HCEC 1CT (cell line): ENCODE results near the gene CUL1.

Experiments used
- DNase-seq: peaks from one replicate; pipeline ENCODE4 v3.0.0-alpha.2; 2017

Gene CUL1

DNA sequence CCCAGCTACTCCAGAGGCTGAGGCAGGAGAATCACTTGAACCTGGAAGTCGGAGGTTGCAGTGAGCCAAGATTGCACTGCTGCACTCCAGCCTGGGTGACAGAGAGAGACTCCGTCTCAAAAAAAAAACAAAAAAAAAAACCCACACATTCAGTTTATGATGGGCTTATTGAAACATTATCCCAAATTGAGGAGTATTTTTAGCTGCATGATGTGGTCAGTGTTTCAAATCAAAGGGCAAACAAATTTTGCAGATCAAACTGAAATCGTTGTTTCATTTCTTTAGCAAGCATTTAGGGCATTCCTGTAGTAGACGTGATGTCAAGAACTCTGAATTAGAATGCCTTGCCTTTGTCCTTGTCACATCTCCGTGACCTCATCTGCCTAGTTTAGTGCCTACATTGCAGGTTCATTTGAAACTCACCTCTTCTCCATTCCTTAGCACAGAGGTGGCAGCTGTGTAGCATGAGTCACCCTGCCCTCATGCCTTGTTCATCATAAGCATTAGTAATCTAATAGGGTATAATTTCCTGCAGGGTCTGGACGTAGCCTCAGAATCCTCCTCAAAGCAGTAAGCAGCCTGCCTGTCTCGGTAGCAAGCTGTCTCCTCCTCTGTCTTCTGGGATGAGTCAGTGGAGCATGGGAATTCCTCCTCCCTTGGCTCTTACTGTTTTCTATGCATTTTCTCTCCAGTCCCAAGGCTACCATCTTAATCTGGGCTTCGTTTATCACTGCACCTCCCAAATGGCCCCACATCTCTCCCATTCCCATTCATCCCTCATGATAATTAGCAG lies 73.8 kb downstream of the CUL1 start:
- DNase-seq = peak; percentile 92

DNA sequence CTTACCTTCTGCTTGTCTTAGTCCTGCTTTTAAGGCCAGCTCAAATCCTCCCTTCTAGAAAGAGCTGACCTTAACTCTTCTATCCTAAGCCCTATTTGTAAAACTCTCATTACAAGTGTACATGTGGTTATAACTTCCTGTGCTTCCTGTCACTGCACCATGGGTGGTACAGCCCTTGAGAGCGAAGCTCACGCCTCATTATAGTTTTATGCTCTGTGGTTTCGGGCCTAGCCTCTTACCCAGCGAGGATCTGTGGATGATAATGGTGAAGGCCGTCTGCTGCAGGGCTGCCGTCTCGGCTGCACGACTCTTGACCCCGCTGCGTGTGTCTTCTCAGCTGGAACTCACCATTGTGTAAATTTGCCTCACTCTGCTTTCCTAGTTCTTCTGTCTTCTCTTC lies 74.6 kb downstream of the CUL1 start:
- DNase-seq = no peak

DNA sequence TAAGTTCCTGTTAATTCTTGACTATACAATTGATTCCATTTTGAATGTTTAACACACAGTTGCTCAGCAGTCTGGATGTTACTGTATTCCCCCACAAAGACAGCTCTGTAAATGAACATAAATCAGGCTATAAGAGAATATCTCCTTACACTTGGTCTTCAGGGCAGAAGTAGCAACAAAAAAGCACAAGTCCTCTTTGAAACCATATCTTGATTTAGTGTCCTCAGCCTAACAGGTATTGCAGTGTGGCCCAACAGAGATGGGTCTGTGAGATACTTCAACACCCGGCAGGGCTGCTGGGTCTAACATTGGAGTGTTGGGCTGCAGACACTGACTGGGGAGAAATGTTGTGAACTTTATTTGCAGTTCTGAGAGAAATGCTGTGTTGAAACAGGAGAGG lies 75.8 kb downstream of the CUL1 start:
- no peak for DNase-seq

- DNase-seq = no peak
Measured at GRCh38 chr7:148782757-148783456, 84.2 kb downstream of the CUL1 start.

DNA sequence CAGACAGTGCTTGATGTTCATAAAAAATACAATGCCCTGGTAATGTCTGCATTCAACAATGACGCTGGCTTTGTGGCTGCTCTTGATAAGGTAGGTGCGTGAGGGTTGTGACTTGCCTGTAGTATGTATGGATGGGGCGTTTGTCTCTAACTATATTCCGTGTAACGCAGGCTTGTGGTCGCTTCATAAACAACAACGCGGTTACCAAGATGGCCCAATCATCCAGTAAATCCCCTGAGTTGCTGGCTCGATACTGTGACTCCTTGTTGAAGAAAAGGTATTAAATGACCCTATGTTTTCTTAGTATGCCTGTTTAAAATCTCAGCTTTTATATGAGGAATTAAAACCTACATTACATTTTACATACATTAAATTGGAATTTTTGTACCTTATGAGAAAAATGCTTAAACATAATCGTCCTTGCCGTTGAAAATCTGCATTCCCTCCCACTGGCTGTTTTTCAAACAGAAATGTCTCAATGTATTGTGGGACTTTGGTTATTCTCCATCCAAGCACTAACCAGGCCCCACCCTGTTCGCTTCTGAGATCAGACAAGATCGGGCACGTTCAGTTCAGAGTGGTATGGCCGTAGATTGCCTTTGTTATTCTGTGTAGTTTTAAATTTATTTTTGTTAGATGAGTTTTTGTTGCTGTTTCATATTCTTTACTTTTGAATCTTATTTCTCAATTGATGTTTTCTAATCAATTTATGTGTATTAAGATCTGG lies 85.3 kb downstream of the CUL1 start:
- DNase-seq = no peak

DNA sequence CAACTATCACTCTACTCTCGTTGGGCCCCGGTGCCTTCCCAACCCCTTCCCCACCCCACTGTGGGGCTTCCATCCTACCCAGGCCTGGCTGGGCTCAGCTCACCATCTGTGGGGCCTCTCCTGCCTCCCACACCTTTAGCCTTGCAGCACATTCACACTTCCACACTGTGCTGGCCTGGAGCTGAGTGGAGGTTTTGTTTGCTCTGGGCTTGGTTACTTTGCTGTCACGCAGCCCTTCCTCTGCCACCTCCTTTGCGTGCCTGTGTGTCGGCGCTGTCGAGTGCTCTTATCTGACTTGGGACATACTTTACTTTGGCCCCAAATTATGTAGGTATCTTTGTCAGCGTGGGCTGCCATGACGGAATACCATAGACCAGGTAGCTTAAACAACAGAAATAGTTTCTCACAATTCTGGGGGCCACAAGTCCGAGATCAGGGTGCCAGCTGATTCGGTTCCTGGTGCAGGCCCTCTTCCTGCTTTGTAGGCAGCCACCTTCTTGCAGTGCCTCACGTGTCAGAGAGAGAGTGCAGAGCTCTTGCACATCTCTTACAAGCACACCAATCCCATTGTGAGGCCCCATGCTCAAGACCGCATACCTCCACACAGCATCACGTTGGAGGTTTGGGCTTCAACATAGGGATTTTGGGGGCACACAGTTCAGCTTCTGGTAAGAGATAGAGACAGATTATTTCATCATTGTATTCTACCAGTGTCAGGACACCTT lies 89.0 kb downstream of the CUL1 start:
- DNase-seq = no peak

DNA sequence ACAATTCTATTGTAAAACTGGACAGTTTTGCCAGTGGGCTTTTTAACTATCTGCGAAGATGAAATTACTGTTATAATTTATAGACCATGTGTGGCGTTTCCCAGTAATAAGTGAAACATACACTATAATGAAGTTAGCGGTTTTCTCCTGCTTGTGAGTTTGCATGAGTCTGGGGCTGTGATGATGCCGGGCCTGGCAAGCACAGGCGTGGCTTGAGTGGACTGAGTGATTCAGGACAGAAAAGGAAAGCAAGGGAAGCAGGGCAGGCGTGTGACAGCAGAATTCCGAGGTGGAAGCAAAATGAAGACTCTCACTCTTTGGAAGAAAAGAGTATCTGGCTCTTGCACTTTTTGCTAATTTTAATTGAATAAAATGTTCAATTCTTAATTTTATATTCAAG lies 90.5 kb downstream of the CUL1 start:
- no peak for DNase-seq

DNA sequence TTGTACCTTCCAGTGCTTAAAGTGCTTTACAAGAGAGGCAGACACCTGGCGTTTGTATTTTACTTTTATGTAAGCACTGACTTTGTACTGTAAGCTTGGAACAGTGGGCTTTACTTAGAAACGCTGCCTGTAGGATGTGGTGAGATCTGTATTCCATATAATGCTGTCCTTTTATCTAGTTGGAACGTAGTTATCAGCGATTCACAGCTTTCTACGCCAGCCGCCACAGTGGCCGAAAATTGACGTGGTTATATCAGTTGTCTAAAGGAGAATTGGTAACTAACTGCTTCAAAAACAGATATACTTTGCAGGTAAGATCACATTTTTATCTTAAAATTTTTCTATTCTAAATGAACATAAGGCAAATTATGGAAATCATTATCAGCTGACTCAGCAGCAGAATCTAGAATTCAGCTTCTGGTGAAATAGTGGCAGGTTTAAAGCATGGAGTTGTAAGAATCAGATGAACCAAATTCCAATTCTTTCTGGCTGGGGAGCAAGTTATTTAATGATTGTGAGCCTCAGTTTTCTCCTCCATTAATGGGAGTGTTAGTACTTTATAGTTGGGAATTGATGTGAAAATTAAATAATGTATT lies 91.5 kb downstream of the CUL1 start:
- DNase-seq = no peak

GRCh38 chr7:148790850-148791249 lies 92.1 kb downstream of the CUL1 start:
- DNase-seq = no peak

DNA sequence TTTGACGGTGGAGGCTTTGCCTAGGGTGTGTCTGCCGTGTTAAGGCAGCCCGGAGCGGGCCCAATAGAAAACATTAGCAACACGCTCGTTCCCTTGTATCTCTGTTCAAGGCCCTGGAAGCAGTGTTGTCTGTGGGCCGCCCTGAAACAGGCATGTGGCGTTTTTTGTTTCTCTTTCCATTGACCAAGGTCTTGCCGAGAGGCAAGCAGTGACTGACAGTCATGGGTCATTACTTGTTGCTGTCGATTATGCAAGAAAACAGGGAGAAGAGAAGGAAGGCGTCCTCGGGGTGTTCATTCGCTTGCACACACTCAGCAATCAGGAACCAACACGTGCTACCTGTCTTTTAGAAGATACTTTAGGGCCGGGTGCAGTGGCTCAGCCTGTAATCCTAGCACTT lies 92.8 kb downstream of the CUL1 start:
- no peak for DNase-seq

- no peak for DNase-seq
Measured at GRCh38 chr7:148793590-148793989, 94.9 kb downstream of the CUL1 start.

DNA sequence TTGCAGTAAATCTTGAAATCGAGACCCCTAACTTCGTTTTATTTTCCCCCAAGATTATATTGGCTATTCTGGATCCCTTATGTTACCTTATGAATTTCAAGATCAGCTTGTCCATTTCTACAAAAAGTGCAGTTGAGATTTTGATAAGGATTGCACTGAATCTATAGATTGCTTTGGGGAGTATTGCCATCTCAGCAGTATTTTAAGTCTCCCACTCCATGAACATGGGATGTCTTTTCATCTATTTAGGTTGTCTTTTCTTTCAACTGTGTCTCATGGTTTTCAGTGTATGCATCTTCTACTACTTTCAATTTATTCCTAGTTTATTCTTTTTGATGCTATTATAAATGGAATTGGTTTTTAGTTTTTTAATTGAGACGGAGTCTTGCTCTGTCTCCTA lies 95.8 kb downstream of the CUL1 start:
- DNase-seq = no peak

- DNase-seq = no peak
Measured at GRCh38 chr7:148796841-148797240, 98.1 kb downstream of the CUL1 start.

DNA sequence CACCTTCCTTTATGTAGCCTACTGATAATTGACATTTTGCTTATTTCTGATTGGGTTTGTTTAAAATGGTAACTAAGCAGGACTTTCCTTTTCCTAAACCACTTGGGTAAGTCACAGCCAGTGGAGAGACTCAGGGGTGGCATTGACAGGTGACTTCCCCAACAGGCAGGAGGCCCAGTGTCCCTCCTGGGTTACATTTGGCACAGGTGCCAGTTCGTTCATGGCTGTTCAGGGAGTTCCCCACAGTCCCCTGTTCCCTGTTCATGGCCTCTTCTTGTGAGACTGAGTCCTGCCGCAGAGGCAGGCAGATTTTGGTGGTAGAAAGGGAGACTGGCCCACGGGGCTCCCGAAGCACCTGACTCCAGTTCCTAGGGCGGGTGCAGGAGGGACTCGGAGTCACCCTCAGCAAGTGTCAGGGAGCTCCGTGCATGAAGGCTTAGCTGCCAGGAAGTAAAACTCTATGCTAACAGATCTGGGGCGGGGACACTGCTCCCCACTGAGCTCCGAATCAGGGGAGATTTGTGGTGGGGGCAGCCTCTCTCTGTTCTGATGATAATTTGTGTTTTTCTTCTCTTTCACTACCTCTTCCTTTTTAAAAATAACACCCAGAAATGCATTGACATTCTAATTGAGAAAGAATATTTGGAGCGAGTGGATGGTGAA lies 101.3 kb downstream of the CUL1 start:
- no peak for DNase-seq

DNA sequence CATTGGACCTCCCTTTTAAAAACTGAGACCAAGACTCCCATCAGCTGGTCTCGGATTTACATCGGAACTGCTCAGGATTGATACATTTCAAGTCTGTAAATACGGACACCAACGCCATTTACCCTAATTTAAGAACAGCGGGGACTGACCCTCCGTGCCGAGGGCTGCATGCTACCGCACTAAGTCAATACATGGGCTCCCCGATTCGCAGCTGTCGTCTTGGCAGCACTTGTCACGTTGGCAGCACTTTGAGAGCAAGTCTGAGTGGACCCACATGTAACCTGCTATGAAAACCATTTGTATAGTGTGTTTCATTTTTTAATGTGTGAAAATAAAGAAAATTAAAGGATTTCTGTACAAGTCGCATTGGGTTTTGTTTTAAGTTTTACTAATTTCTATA lies 102.0 kb downstream of the CUL1 start:
- DNase-seq = no peak

DNA sequence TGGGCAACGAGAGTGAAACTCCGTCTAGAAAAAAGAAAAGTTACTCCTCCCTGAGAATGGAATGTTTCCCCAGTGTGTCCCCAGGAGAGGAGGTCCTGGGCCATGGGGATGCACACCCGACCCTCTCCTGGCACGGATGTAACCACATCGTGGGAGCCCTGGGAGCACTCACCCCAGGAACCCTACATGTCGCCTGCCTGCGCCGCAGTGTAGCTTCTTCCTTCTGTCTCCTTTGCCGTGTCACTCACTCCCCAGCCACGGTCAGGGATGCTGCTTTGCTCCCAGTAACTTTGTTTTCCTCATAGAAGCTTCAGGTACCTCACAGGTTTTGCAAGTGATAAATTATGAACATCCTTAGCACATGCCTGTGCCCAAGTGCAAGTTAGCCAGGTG lies 103.4 kb downstream of the CUL1 start:
- no peak for DNase-seq

- no peak for DNase-seq
Measured at GRCh38 chr7:148803094-148803493, 104.4 kb downstream of the CUL1 start.

DNA sequence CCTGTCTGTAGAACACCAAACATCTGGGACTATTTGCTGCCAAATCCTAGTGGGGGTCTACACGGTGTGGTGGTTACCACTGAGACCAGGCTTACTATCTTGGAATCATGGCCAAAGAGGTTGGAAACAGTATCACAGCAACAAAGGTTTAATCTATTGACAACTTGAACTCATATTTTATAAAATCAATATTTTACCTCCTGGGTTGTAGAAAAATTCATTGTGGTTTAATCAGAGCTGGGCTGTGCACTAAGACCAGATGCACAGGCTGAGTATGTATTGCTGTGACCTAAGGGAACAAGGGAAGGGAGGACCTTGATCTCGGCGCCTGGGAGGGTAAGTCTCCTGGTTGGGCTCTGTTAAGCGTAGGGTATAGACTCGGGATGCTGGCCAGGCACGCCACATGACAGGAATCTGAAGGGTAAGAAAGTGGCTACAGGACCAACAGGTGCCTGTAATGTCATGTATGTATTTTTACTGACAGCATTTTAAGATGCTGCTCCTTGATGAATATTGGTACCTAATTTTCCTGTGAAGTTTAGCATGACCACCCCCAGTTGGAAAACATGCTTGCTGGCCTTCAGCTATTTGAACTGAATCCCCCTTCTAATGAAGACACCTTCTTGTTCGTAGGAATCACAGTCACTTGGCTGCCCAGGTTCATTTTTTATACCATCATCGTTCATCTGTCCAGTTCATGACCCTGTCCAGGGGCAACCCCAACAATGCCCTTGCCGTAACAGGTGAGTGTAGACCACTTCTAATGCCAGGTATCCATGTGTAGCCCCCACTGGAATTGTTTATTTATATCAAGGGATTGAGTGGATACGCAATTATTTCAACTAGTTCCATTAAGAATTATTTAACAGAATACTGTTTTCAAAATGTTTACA lies 105.9 kb downstream of the CUL1 start:
- no peak for DNase-seq

GRCh38 chr7:148806187-148806586 lies 107.5 kb downstream of the CUL1 start:
- DNase-seq = no peak

DNA sequence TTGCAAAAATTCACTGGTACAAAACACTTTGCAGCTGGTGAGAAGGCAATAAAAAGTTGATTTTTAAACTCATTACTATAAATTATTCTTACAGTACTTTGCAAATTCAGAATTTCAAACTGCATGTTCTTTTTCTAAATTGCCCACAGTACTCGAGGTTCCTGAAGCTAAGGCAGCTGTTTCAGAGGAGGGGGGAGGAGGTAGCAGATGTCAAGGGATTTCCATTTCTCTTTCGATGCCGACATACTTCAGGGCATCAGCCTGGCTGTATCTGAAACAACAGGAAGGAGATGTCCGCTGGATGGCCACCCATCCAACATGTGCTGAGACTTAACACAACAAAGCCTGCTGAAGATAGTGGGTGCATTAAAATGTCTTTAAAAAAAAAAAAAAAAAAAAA lies 108.7 kb downstream of the CUL1 start:
- no peak for DNase-seq

- DNase-seq = no peak
Measured at GRCh38 chr7:148809856-148810255, 111.2 kb downstream of the CUL1 start.
